CD4-positive, alpha-beta T cell (primary cell): ENCODE results near the gene GSG1L. TPM values are rescaled to one million over a fixed set of nuclear protein-coding genes. Genes with fewer than 3 reads are reported as not detected.

Experiments used
- ATAC-seq: fragments of 200-7000 bp; cut with Tn5 transposase; one replicate; pipeline ENCODE4 v1.10.0; 2022; ENCODE audit warnings: mild to moderate bottlenecking; ENCODE audit not compliant: poor library complexity
- CTCF ChIA-PET: fragments of 350-600 bp; sonication (Branson Sonifier 250); formaldehyde crosslinking; loops from one replicate; lab custom pipeline; 2021; ENCODE audit warnings: antibody characterized with exemption, inconsistent platforms; lab: Charles Lee
- POLR2A ChIA-PET: fragments of 350-600 bp; sonication (Branson Sonifier 250); formaldehyde crosslinking; loops from one replicate; lab custom pipeline; 2021; ENCODE audit warnings: antibody characterized with exemption, inconsistent platforms; lab: Charles Lee
- DNase-seq, 14 experiments: peaks; one replicate each; pipeline ENCODE4 v3.0.0-alpha.2; 2013 to 2020; ENCODE audit warnings: mixed read lengths in 2 of 14
- H3K27ac ChIP-seq, 2 donors: one replicate each; pipeline versions ENCODE4 v1.5.1 to v1.7.0; 2013; ENCODE audit warnings: low read length in 2 of 2, low read depth in 1 of 2, mild to moderate bottlenecking in 1 of 2
- H3K27me3 ChIP-seq, 2 experiments: 1 replicate in 1 of 2; 2 replicates in 1 of 2; pipeline versions ENCODE4 v1.6.1 to v1.7.0; 2013; ENCODE audit warnings: low read length in 2 of 2, control low read depth in 1 of 2, mild to moderate bottlenecking in 1 of 2, moderate library complexity in 1 of 2; ENCODE audit not compliant: insufficient read depth in 2 of 2, control insufficient read depth in 1 of 2
- H3K36me3 ChIP-seq: one replicate; pipeline ENCODE4 v1.6.1; 2013; ENCODE audit warnings: low read length, control low read depth; ENCODE audit not compliant: insufficient read depth
- H3K4me1 ChIP-seq: one replicate; pipeline ENCODE4 v1.6.1; 2013; ENCODE audit warnings: low read length, control low read depth; ENCODE audit not compliant: insufficient read depth
- H3K4me3 ChIP-seq: one replicate; pipeline ENCODE4 v1.5.1; 2013; ENCODE audit warnings: mild to moderate bottlenecking, low read length, moderate library complexity
- H3K9me3 ChIP-seq, 2 experiments: 1 replicate in 1 of 2; 2 replicates in 1 of 2; pipeline versions ENCODE4 v1.6.1 to v1.7.0; 2013; ENCODE audit warnings: low read length in 2 of 2, mild to moderate bottlenecking in 2 of 2, control low read depth in 1 of 2, moderate library complexity in 1 of 2; ENCODE audit not compliant: control insufficient read depth in 1 of 2, insufficient read depth in 1 of 2
- H3K27ac Mint-ChIP-seq: one replicate; pipeline ENCODE4 v1.8.0; 2020; ENCODE audit warnings: mixed read lengths
- H3K27me3 Mint-ChIP-seq: one replicate; pipeline ENCODE4 v1.8.0; 2021; ENCODE audit warnings: mixed read lengths
- H3K36me3 Mint-ChIP-seq: one replicate; pipeline ENCODE4 v1.8.0; 2021; ENCODE audit warnings: low read depth, mixed read lengths
- H3K4me1 Mint-ChIP-seq: one replicate; pipeline ENCODE4 v1.8.0; 2021; ENCODE audit warnings: low read depth, mixed read lengths
- H3K4me3 Mint-ChIP-seq: one replicate; pipeline ENCODE4 v1.8.0; 2020; ENCODE audit warnings: mild to moderate bottlenecking, mixed read lengths
- H3K9me3 Mint-ChIP-seq: one replicate; pipeline ENCODE4 v1.8.0; 2020; ENCODE audit warnings: mixed read lengths
- CTCF ChIP-seq: fragments of 200-600 bp; IDR thresholded peaks from one replicate; pipeline ENCODE4 v1.8.0; 2022; ENCODE audit warnings: antibody characterized with exemption, mild to moderate bottlenecking
- intact Hi-C, 2 experiments: fragments of 100-400 bp; cut with DNase I in 1 of 2; cut with micrococcal nuclease in 1 of 2; formaldehyde crosslinking; loops; one replicate each; pipeline versions ENCODE4 v1.15.1 to v1.9.0; 2023 to 2025; cut with DNase I, micrococcal nuclease
- total RNA-seq, 174 experiments: library from RNA in 2 of 174; stranded (reverse) in 2 of 174; gene quantifications; one replicate each; pipeline ENCODE4 v1.2.3 and lab custom pipeline; 2021 to 2026

The GSG1L gene
- total RNA-seq, 2 experiments from 2014 or later: not detected

DNA sequence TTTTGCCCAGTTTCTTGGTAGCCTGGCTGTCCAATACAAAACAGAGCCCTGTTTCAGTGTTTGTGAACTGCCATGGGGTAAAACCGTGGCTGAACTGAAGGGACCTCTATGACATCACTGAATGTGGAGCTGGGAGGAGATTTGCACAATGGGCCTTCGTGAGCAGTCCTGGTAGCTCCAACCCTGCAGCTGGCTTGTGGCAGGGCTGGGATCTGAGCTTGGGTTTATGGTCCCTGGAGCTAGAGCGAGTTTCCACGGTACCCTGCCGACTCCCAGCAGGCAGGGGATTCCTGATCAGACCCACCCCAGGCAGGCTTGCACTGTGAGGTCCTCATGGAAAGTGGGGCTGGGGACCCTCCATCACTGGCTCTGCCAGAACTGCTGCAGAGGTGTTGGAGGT is 247.0 kb downstream of the GSG1L start:
- Histone ChIP-seq H3K4me1 (no peaks in the 10 kb centered on the region), H3K36me3 (no peaks in the 10 kb centered on the region), H3K4me3 (no peak overlapping the region), H3K27ac (no peak overlapping the region), H3K27me3 (no peaks in the 10 kb centered on the region), H3K9me3 (peaks cover 0 to 3% of the 10 kb centered on the region in 2 experiments)
- intact Hi-C loops: no loop called here
- Mint-ChIP-seq H3K4me1 (no peaks in the 10 kb centered on the region), H3K27me3 (peaks cover 42% of the 10 kb centered on the region), H3K4me3 (no peak overlapping the region), H3K36me3 (no peaks in the 10 kb centered on the region), H3K27ac (no peak overlapping the region), H3K9me3 (no peaks in the 10 kb centered on the region)
- DNase-seq (no peak), ATAC-seq (no peak)
- POLR2A ChIA-PET: no interaction called here
- no peak for TF ChIP-seq CTCF
- CTCF ChIA-PET: no interaction called here

DNA sequence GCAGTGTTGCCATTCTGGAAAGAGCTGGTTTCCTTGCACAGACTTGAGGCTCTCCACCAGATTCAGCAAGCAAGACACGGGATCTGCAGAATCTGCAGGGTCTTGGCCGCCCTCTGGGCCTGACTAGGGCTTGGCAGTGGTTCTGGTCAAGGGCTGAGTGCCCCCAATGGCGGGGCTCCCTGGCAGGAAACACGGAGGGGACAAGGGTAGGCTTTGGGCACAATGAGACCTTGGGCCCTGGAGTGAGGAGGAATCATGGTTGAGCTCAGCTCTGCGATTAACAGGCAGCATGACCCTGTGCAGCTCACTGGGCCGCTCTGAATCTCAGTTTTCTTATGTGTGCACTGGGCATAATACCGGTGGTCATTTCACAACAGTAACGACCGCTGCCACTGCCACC is 249.9 kb downstream of the GSG1L start:
- no peak for TF ChIP-seq CTCF
- no peaks in the 10 kb centered on the region for H3K27me3 ChIP-seq
- no peaks in the 10 kb centered on the region for H3K36me3 ChIP-seq
- H3K9me3 Mint-ChIP-seq: no peaks in the 10 kb centered on the region
- H3K27ac Mint-ChIP-seq: no peak overlapping the region
- no peak overlapping the region for H3K4me3 ChIP-seq
- H3K4me1 Mint-ChIP-seq: no peaks in the 10 kb centered on the region
- ATAC-seq (no peak), DNase-seq (no peak)
- H3K9me3 ChIP-seq: peaks cover 0 to 3% of the 10 kb centered on the region in 2 experiments
- H3K27me3 Mint-ChIP-seq: peaks cover 32% of the 10 kb centered on the region
- H3K4me1 ChIP-seq: no peaks in the 10 kb centered on the region
- CTCF ChIA-PET: no interaction called here
- intact Hi-C loops: no loop called here
- POLR2A ChIA-PET: no interaction called here
- no peak overlapping the region for H3K4me3 Mint-ChIP-seq
- no peak overlapping the region for H3K27ac ChIP-seq
- H3K36me3 Mint-ChIP-seq: no peaks in the 10 kb centered on the region

DNA sequence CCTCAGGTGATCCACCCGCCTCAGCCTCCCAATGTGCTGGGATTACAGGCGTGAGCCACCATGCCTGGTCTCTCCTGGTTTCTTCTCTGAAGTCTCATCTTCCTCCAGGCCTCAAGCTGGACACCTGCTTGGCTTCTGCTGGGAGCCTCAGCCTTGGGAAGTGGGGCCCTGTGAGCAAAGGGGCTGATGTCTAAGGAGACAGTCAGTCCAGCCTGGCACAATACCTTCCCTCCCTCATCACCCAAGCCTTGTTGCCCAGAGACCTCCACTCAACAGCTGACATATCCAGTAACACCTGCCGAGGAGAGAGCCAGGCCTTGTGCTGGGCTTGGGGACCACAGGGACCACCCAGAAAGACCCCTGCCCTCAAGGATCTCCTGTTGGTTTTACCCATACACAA is 251.6 kb downstream of the GSG1L start:
- H3K4me1 ChIP-seq: no peaks in the 10 kb centered on the region
- Mint-ChIP-seq H3K4me3 (no peak overlapping the region), H3K36me3 (no peaks in the 10 kb centered on the region), H3K27me3 (peaks cover 19% of the 10 kb centered on the region), H3K4me1 (no peaks in the 10 kb centered on the region), H3K9me3 (no peaks in the 10 kb centered on the region), H3K27ac (no peak overlapping the region)
- intact Hi-C loops: no loop called here
- CTCF ChIA-PET: no interaction called here
- ATAC-seq: no peak
- no peak overlapping the region for H3K4me3 ChIP-seq
- no peak for DNase-seq
- H3K27me3 ChIP-seq: no peaks in the 10 kb centered on the region
- no peak overlapping the region for H3K27ac ChIP-seq
- no peak for TF ChIP-seq CTCF
- H3K9me3 ChIP-seq: peaks cover 0 to 3% of the 10 kb centered on the region in 2 experiments
- H3K36me3 ChIP-seq: no peaks in the 10 kb centered on the region
- POLR2A ChIA-PET: no interaction called here
